HepG2 (cell line): ENCODE data around the gene BPIFB2. TPM values are rescaled to one million over a fixed set of nuclear protein-coding genes. Genes with fewer than 3 reads are reported as not detected.

Experiments
- ATAC-seq: fragments of 200-7000 bp; cut with Tn5 transposase; 3 replicates; pipeline ENCODE4 v1.9.1; 2020; ENCODE audit warnings: mild to moderate bottlenecking, moderate library complexity
- BruUV-seq: library from RNA; stranded (reverse); fragments of 400-500 nt; replicated peaks from 2 replicates; lab custom pipeline; 2021; lab: Mats Ljungman, UMichigan
- CTCF ChIA-PET: fragments of 300-600 bp; formaldehyde crosslinking; extraction: SDS; loops from one replicate; lab custom pipeline; 2021; ENCODE audit warnings: low total read pairs, inconsistent platforms, low intra/inter-chr PET ratio; lab: Yijun Ruan, JAX
- POLR2A ChIA-PET: fragments of 350-600 bp; sonication (Branson Sonifier 250); formaldehyde crosslinking; loops from one replicate; lab custom pipeline; 2020; ENCODE audit warnings: antibody characterized with exemption, inconsistent platforms; lab: Yijun Ruan, JAX
- DNase-seq: peaks from one replicate; pipeline ENCODE4 v3.0.0-alpha.2; 2015; ENCODE audit warnings: low spot score
- FAIRE-seq: peaks from 3 replicates; lab custom pipeline; 2011; peaks lifted over from hg19 to GRCh38; lab: Jason Lieb, UNC
- H2AFZ ChIP-seq: one replicate; pipeline ENCODE4 v1.6.1; 2011; ENCODE audit warnings: low read length, inconsistent platforms
- H3K27ac ChIP-seq: fragments of 300-600 bp; 3 replicates; pipeline ENCODE4 v1.8.0; 2011; ENCODE audit warnings: mixed run types, mild to moderate bottlenecking, mixed read lengths, low read length, inconsistent platforms; ENCODE audit not compliant: insufficient read depth; ENCODE audit errors: extremely low read length
- H3K27me3 ChIP-seq, 2 experiments: fragments of 200-600 bp in 1 of 2; 2 replicates in 1 of 2; 3 replicates in 1 of 2; pipeline versions ENCODE4 v1.6.0 to v1.8.0; 2011; ENCODE audit warnings: low read length in 2 of 2, mild to moderate bottlenecking in 2 of 2, moderate library complexity in 2 of 2, inconsistent platforms in 1 of 2; ENCODE audit not compliant: insufficient read depth in 2 of 2, control insufficient read depth in 1 of 2
- H3K36me3 ChIP-seq, 2 experiments: fragments of 200-600 bp in 1 of 2; replicated peaks in 1 of 2; 2 replicates in 1 of 2; 3 replicates in 1 of 2; pipeline versions ENCODE4 v1.5.1 to v1.8.0; 2011; ENCODE audit warnings: low read length in 2 of 2, inconsistent platforms in 1 of 2; ENCODE audit not compliant: insufficient read depth in 2 of 2, control insufficient read depth in 1 of 2
- H3K4me1 ChIP-seq: 2 replicates; pipeline ENCODE4 v1.5.1; 2012; ENCODE audit warnings: low read length, inconsistent platforms; ENCODE audit not compliant: insufficient read depth
- H3K4me2 ChIP-seq: 2 replicates; pipeline ENCODE4 v1.6.0; 2011; ENCODE audit warnings: low read depth, low read length, inconsistent platforms
- H3K4me3 ChIP-seq, 3 experiments: fragments of 200-600 bp in 1 of 3; sonication (generic), shearing (Covaris generic) in 1 of 3; replicated peaks in 1 of 3; 2 replicates each; pipeline ENCODE4 v1.5.1; 2011 to 2016; ENCODE audit warnings: low read length in 3 of 3, inconsistent platforms in 2 of 3, low read depth in 2 of 3, mild to moderate bottlenecking in 2 of 3, control low read depth in 1 of 3, mixed read lengths in 1 of 3; ENCODE audit not compliant: insufficient read depth in 1 of 3
- H3K79me2 ChIP-seq: one replicate; pipeline ENCODE4 v1.6.1; 2011; ENCODE audit warnings: low read length, inconsistent platforms; ENCODE audit not compliant: insufficient read depth
- H3K9ac ChIP-seq: 2 replicates; pipeline ENCODE4 v1.6.0; 2011; ENCODE audit warnings: mild to moderate bottlenecking, low read depth, low read length, inconsistent platforms; ENCODE audit not compliant: insufficient read depth
- H3K9me3 ChIP-seq: 2 replicates; pipeline ENCODE4 v1.5.1; 2012; ENCODE audit warnings: mild to moderate bottlenecking, low read length
- H4K20me1 ChIP-seq: 2 replicates; pipeline ENCODE4 v1.6.0; 2011; ENCODE audit warnings: inconsistent platforms, mild to moderate bottlenecking, low read length, moderate library complexity; ENCODE audit not compliant: insufficient read depth
- GMEB1 ChIP-seq: sonication (generic); formaldehyde crosslinking; IDR thresholded peaks from 2 replicates; pipeline ENCODE4 v1.5.1; 2020; ENCODE audit warnings: missing genetic modification reagents, mild to moderate bottlenecking, borderline replicate concordance
- HNRNPL ChIP-seq: fragments of 200-400 bp; formaldehyde crosslinking; IDR thresholded peaks from 2 replicates; pipeline ENCODE4 v1.6.1; 2017; ENCODE audit warnings: mild to moderate bottlenecking, low read depth, low read length
- KDM5A ChIP-seq: fragments of 200-600 bp; sonication (generic); IDR thresholded peaks from 2 replicates; pipeline ENCODE4 v1.7.0; 2018; ENCODE audit warnings: antibody characterized with exemption, mild to moderate bottlenecking, low read length, borderline replicate concordance
- MIER3 ChIP-seq: IDR thresholded peaks from 2 replicates; pipeline ENCODE4 v1.6.1; 2016; ENCODE audit warnings: missing compliant biosample characterization, borderline replicate concordance
- MLX ChIP-seq: IDR thresholded peaks from 2 replicates; pipeline ENCODE4 v1.6.1; 2016
- NFE2L1 ChIP-seq: sonication (generic); formaldehyde crosslinking; IDR thresholded peaks from 2 replicates; pipeline ENCODE4 v1.4.0; 2020; ENCODE audit warnings: missing genetic modification reagents, mild to moderate bottlenecking, borderline replicate concordance
- REPIN1 ChIP-seq: sonication (generic); formaldehyde crosslinking; IDR thresholded peaks from 2 replicates; pipeline ENCODE4 v1.8.0; 2022; ENCODE audit warnings: missing genetic modification reagents, low read depth, mild to moderate bottlenecking, borderline replicate concordance
- ZBTB7A ChIP-seq: sonication (generic); formaldehyde crosslinking; IDR thresholded peaks from 2 replicates; pipeline ENCODE4 v1.8.0; 2022; ENCODE audit warnings: mild to moderate bottlenecking, missing genetic modification reagents
- ZNF33B ChIP-seq: sonication (generic); formaldehyde crosslinking; IDR thresholded peaks from 2 replicates; pipeline ENCODE4 v1.5.1; 2020; ENCODE audit warnings: mild to moderate bottlenecking, missing genetic modification reagents
- ZNF432 ChIP-seq: sonication (generic); formaldehyde crosslinking; IDR thresholded peaks from 2 replicates; pipeline ENCODE4 v1.5.0; 2020; ENCODE audit warnings: missing genetic modification reagents, mild to moderate bottlenecking, borderline replicate concordance
- ZNF629 ChIP-seq: sonication (generic); formaldehyde crosslinking; conservative IDR thresholded peaks from 2 replicates; pipeline ENCODE4 v1.5.0; 2020; ENCODE audit warnings: missing genetic modification reagents
- ZNF792 ChIP-seq: IDR thresholded peaks from 2 replicates; pipeline ENCODE4 v1.6.1; 2016
- ZSCAN30 ChIP-seq: sonication (generic); formaldehyde crosslinking; IDR thresholded peaks from 2 replicates; pipeline ENCODE4 v1.5.0; 2020; ENCODE audit warnings: mild to moderate bottlenecking, missing genetic modification reagents
- WGBS: methylation state at CpG from one replicate; pipeline ENCODE4 v1.1.6; 2017; ENCODE audit warnings: low lambda C conversion rate; 5-methylcytosine and 5-hydroxymethylcytosine counted together
- in situ Hi-C: cut with HindIII; loops from 2 replicates; pipeline ENCODE4 v1.10.0; 2017; ENCODE audit warnings: low pct_unique_long_range_greater_than_20kb; ENCODE audit not compliant: extremely low pct_ligation_motif_present
- intact Hi-C: fragments of 100-400 bp; cut with micrococcal nuclease; formaldehyde crosslinking; loops from one replicate; pipeline ENCODE4 v1.10.0; 2022; ENCODE audit not compliant: unreplicated experiment
- polyA plus RNA-seq, 8 experiments: library from polyadenylated mRNA; depleted of rRNA in 3 of 8; stranded (reverse) in 7 of 8; unstranded in 1 of 8; fragments of >200 nt; fragmentation: Illumina TruSeq in 4 of 8; extraction: Trizol in 4 of 8; gene quantifications; 2 replicates each; pipeline versions ENCODE4 v1.2.1 to v1.2.3, GENCODE V29; 2011 to 2016; ENCODE audit warnings: low read depth in 4 of 8, missing spikeins in 1 of 8, mixed read lengths in 1 of 8; ENCODE audit not compliant: insufficient read depth in 1 of 8
- total RNA-seq, 5 experiments: library from RNA; depleted of rRNA; stranded (reverse); fragments of >200 nt; fragmentation: Illumina TruSeq; extraction: Trizol; gene quantifications; 2 replicates each; pipeline ENCODE4 v1.2.3, GENCODE V29; 2016; ENCODE audit warnings: low read depth in 1 of 5
- TF ChIP-seq, protein P1 (sequence below): sonication (generic); formaldehyde crosslinking; IDR thresholded peaks from 2 replicates; pipeline ENCODE4 v1.8.0; 2022; ENCODE audit warnings: mild to moderate bottlenecking, missing genetic modification reagents, borderline replicate concordance
- TF ChIP-seq, protein P2 (sequence below): sonication (generic); formaldehyde crosslinking; IDR thresholded peaks from 2 replicates; pipeline ENCODE4 v1.5.0; 2020; ENCODE audit warnings: mild to moderate bottlenecking, missing genetic modification reagents, moderate library complexity

Gene BPIFB2
- total and polyA plus RNA-seq, 2 of the 13 experiments (the other 11 are each of a cell fraction or from before 2014, with no cell fraction given), result 54.5 to 902 TPM

GRCh38 chr20:33031531-33031930 lies 24.0 kb downstream of the BPIFB2 start, which contains the start of gene BPIFB6:
BPIFB6 (plus strand) TSS chr20:33031648; CDS start chr20:33031648, 0 bp downstream.
- H3K4me1 ChIP-seq, result peaks cover 29% of the 10 kb centered on the region
- H3K27me3 ChIP-seq, result peaks cover 1 to 23% of the 10 kb centered on the region in 2 experiments; a peak in 3 of 5 replicates
- 57% methylated on average over 7 of the region's 10 CpGs for WGBS
- DNase-seq (no peak), FAIRE-seq (no peak), ATAC-seq (no peak)
- no peaks in the 10 kb centered on the region for H4K20me1 ChIP-seq
- H3K9ac ChIP-seq, result no peak within 1 kb of the TSS
- POLR2A ChIA-PET, result interaction anchor here (1.9 kb wide), 1 partner anchor 11 kb away, joined by 6 read pairs; no protein-coding TSS in a partner anchor
- BruUV-seq, result no TSS peak
- H2AFZ ChIP-seq, result no peak within 1 kb of the TSS
- intact Hi-C loops, result no loop called here
- no peaks in the 10 kb centered on the region for H3K9me3 ChIP-seq
- CTCF ChIA-PET, result no interaction called here
- no peak within 1 kb of the TSS for H3K4me3 ChIP-seq
- no peak for TF ChIP-seq ZSCAN30 (CRISPR knock-in tag)
- TF ChIP-seq ZNF629 (CRISPR knock-in tag), result 0 out of 2 replicates have a peak, but pooled peaks have one; percentile 21
- TF ChIP-seq MLX (CRISPR knock-in tag), result no peak
- TF ChIP-seq KDM5A, result no peak
- TF ChIP-seq HNRNPL, result 0 out of 2 replicates have a peak, but pooled peaks have one; percentile 40
- no peak for TF ChIP-seq ZNF792
- TF ChIP-seq ZBTB7A (CRISPR knock-in tag), result no peak
- no peak for TF ChIP-seq ZNF432
- TF ChIP-seq, protein P1, sequence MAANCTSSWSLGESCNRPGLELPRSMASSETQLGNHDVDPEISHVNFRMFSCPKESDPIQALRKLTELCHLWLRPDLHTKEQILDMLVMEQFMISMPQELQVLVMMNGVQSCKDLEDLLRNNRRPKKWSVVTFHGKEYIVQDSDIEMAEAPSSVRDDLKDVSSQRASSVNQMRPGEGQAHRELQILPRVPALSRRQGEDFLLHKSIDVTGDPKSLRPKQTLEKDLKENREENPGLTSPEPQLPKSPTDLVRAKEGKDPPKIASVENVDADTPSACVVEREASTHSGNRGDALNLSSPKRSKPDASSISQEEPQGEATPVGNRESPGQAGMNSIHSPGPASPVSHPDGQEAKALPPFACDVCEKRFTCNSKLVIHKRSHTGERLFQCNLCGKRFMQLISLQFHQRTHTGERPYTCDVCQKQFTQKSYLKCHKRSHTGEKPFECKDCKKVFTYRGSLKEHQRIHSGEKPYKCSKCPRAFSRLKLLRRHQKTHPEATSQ (CRISPR knock-in tag), result no peak
- TF ChIP-seq REPIN1 (CRISPR knock-in tag), result no peak
- no peak for TF ChIP-seq MIER3 (CRISPR knock-in tag)
- no peak for TF ChIP-seq NFE2L1 (CRISPR knock-in tag)
- TF ChIP-seq GMEB1 (CRISPR knock-in tag), result no peak
- TF ChIP-seq, protein P2, sequence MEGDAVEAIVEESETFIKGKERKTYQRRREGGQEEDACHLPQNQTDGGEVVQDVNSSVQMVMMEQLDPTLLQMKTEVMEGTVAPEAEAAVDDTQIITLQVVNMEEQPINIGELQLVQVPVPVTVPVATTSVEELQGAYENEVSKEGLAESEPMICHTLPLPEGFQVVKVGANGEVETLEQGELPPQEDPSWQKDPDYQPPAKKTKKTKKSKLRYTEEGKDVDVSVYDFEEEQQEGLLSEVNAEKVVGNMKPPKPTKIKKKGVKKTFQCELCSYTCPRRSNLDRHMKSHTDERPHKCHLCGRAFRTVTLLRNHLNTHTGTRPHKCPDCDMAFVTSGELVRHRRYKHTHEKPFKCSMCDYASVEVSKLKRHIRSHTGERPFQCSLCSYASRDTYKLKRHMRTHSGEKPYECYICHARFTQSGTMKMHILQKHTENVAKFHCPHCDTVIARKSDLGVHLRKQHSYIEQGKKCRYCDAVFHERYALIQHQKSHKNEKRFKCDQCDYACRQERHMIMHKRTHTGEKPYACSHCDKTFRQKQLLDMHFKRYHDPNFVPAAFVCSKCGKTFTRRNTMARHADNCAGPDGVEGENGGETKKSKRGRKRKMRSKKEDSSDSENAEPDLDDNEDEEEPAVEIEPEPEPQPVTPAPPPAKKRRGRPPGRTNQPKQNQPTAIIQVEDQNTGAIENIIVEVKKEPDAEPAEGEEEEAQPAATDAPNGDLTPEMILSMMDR (CRISPR knock-in tag), result no peak
- no peak for TF ChIP-seq ZNF33B (CRISPR knock-in tag)
- in situ Hi-C loops, result no loop called here
- no peak within 1 kb of the TSS for H3K27ac ChIP-seq
- H3K79me2 ChIP-seq, result no peaks in the 10 kb centered on the region
- no peak within 1 kb of the TSS for H3K4me2 ChIP-seq
- H3K36me3 ChIP-seq, result no peaks in the 10 kb centered on the region
